ENCODE data around the gene TSPEAR. TPM values are rescaled to one million over a fixed set of nuclear protein-coding genes. Genes with fewer than 3 reads are reported as not detected.

Gene TSPEAR
- total RNA-seq, 1 donor from 2014 or later = not detected

DNA sequence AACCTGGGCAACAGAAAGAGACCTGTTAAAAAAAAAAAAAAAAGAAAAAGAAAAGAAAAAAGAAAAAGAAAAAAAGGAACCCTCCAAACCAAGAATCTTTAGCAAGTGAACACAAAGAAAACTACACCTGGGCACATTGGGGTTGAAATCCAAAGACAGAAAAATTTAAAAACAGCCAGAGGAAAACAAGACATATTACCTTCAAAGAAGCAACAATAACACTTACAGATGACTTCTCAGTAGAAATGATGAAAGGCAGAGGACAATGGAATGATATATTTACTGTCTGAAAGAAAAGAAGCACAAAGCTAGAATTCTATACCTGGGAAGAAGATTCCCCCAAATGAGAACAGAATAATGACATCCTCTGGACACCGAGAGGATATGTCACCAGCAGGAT, 168.7 kb downstream of the TSPEAR start:
- H3K36me3 ChIP-seq (ENCODE audit: control insufficient read depth, insufficient read depth, low read length) = no peaks in the 10 kb centered on the region
- no peak for DNase-seq (ENCODE audit: low read depth)
- TF ChIP-seq, protein P1, sequence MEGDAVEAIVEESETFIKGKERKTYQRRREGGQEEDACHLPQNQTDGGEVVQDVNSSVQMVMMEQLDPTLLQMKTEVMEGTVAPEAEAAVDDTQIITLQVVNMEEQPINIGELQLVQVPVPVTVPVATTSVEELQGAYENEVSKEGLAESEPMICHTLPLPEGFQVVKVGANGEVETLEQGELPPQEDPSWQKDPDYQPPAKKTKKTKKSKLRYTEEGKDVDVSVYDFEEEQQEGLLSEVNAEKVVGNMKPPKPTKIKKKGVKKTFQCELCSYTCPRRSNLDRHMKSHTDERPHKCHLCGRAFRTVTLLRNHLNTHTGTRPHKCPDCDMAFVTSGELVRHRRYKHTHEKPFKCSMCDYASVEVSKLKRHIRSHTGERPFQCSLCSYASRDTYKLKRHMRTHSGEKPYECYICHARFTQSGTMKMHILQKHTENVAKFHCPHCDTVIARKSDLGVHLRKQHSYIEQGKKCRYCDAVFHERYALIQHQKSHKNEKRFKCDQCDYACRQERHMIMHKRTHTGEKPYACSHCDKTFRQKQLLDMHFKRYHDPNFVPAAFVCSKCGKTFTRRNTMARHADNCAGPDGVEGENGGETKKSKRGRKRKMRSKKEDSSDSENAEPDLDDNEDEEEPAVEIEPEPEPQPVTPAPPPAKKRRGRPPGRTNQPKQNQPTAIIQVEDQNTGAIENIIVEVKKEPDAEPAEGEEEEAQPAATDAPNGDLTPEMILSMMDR (IDR thresholded peaks at IDR 0.05; ENCODE audit: insufficient read depth, low read length, poor library complexity, severe bottlenecking) = no peak
- no peak overlapping the region for H3K4me3 ChIP-seq (ENCODE audit: low read depth, low read length)
- H3K27me3 ChIP-seq (ENCODE audit: control insufficient read depth, insufficient read depth, low read length) = no peaks in the 10 kb centered on the region

DNA sequence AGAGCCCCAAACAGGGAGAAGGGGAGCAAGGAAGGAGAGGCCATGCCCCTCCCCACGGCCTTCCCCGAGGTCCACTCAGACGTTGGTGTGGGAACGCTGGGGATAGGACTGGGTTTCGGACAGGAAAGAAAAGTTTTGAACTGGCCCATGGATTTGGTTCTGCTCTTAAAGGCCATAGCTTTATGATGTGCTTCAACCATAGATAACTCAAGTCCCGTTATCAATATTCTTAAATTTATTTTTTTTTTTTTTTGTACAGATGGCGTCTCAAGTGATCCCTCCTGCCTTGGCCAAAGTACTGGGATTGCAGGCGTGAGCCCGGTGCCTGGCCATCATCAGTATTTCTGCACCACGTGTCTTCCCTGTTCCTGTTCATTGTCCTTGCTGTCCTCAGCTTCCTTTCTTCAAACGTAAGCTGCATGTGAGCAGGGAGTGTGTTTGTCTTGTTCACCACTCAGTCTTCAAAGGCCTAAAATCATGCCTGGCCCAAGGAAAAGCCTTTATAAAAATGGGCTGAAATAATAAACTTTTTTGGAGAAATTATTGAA, 170.6 kb downstream of the TSPEAR start:
- DNase-seq (ENCODE audit: low read depth) = no peak
- TF ChIP-seq, protein P1 (IDR thresholded peaks at IDR 0.05; ENCODE audit: insufficient read depth, low read length, poor library complexity, severe bottlenecking) = no peak
- Histone ChIP-seq H3K36me3 (ENCODE audit: control insufficient read depth, insufficient read depth, low read length) (no peaks in the 10 kb centered on the region), H3K4me3 (ENCODE audit: low read depth, low read length) (no peak overlapping the region), H3K27me3 (ENCODE audit: control insufficient read depth, insufficient read depth, low read length) (peaks cover 3% of the 10 kb centered on the region)

DNA sequence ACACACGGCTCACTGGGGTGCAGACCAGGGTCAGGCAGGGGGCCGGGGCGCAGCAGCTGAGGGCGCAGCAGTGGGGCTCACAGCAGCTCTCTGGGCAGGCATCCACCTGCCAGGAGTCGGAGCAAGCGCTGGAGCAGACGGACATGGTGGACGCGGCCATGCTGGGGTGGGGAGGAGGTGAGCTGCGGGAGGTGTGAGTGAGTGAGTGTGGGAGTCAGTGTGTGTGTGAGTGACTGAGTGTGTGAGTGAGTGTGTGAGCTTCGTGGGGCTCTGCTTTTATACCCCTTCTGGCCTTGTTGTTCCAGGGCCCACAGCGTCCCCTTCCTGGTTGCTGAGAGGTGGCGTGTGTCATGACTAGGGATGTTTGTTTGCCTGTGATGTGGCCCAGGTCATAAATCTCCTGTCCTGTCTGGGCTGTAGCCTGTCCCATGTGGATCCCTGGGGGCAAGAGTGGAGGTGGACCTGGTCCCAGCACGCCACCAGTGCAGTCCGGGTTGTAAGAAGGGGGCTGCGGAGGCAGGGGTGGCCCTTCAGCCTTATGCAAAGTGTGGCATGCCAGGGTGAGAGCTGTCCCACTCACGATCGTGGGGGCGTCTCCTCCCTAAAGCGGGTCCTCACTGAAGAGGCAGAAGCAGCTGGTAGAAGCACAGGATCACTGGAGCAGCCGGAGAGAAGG, 171.2 kb downstream of the TSPEAR start, which contains the start of gene KRTAP10-1:
KRTAP10-1 (minus strand) TSS at position 205 of the 676 bp plus-strand sequence; CDS start at position 160, 45 bp downstream.
- H3K36me3 ChIP-seq (ENCODE audit: control insufficient read depth, insufficient read depth, low read length) = no peaks in the 10 kb centered on the region
- peaks cover 3% of the 10 kb centered on the region for H3K27me3 ChIP-seq (ENCODE audit: control insufficient read depth, insufficient read depth, low read length)
- no peak within 1 kb of the TSS for H3K4me3 ChIP-seq (ENCODE audit: low read depth, low read length)
- TF ChIP-seq, protein P1 (IDR thresholded peaks at IDR 0.05; ENCODE audit: insufficient read depth, low read length, poor library complexity, severe bottlenecking) = no peak
- no peak for DNase-seq (ENCODE audit: low read depth)

DNA sequence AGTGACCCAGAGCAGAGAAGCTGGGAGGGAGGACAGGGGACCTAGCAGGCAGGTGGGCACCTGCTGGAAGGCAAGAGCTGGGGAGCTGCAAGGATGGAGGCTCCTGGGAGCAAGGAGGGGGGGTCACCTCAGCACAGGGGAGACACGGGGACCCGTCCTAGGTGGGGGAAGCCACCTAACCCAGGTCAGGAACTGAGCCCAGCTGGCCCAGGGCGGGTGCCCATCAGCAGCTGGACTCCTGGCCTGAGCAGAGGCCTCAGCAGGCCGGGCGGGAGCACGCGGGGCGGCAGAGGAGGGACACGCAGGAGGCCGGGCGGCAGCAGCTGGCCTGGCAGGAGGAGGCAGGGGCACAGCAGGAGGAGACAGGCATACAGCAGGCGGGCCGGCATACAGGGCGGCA, 172.3 kb downstream of the TSPEAR start:
- Histone ChIP-seq H3K27me3 (ENCODE audit: control insufficient read depth, insufficient read depth, low read length) (peaks cover 3% of the 10 kb centered on the region), H3K4me3 (ENCODE audit: low read depth, low read length) (no peak overlapping the region), H3K36me3 (ENCODE audit: control insufficient read depth, insufficient read depth, low read length) (no peaks in the 10 kb centered on the region)
- no peak for DNase-seq (ENCODE audit: low read depth)
- TF ChIP-seq, protein P1 (IDR thresholded peaks at IDR 0.05; ENCODE audit: insufficient read depth, low read length, poor library complexity, severe bottlenecking) = no peak

DNA sequence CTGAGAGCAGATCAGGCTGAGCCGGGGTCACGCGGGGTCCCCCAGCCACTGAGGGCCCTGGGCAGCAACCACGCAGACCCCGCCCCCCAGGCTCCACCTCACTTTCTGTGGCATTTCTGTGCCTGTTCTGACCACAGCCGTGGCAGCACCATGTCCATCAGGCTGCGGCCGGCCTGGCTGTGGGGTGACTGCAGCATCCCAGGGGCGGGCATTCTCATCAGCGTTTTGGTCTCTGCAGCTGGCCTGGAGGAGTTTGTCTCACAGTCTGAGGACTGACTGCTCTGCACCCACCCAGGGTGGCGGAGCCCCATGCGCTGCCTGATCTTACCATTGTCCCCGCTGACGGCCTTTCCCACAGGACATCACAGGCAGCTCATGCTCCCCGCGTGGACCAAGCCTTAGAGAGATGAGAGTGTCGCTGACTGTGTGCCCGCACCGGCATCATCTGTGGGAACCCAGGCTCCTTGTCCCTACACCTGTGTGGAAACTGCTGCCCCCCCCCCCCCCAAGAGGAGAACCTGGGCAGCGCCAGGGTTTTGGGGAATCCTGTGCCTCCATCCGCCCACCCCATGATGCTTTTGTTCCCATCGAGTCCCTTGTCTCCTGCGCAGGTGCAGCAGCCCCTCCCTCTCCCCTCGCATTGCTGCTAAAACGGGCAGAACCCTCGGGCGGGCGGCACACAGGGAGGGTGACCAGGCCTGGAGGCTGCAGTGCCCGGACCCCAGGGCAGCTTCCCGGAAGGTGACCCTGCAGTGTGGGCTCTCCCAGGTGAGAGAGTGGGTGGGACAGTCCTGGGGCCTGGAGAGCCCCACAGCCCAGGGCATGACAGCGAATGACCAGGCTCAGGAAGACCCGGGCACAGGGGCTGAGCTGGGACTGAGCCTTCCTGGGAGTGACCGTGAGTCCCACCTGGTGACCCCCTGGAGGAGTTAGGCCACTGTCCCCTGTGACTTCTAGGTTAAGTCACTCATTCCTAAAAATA, 173.2 kb downstream of the TSPEAR start:
- TF ChIP-seq, protein P1 (IDR thresholded peaks at IDR 0.05; ENCODE audit: insufficient read depth, low read length, poor library complexity, severe bottlenecking) = no peak
- H3K4me3 ChIP-seq (ENCODE audit: low read depth, low read length) = no peak overlapping the region
- H3K27me3 ChIP-seq (ENCODE audit: control insufficient read depth, insufficient read depth, low read length) = peaks cover 3% of the 10 kb centered on the region
- no peaks in the 10 kb centered on the region for H3K36me3 ChIP-seq (ENCODE audit: control insufficient read depth, insufficient read depth, low read length)
- no peak for DNase-seq (ENCODE audit: low read depth)

All from kidney epithelial cell (primary cell).